GM19455 (cell line): ENCODE measurements around the gene VCL.
"Not testable (repeated sequence)": the region's sequence is repeated elsewhere in the genome, so short reads cannot be mapped to it uniquely, and the experiment has no call there.

Source experiments
- ATAC-seq: cut with Tn5 transposase; IDR thresholded peaks from one replicate; pipeline ENCODE4 v1.9.1; 2021; ENCODE audit not compliant: unreplicated experiment

The VCL gene

DNA sequence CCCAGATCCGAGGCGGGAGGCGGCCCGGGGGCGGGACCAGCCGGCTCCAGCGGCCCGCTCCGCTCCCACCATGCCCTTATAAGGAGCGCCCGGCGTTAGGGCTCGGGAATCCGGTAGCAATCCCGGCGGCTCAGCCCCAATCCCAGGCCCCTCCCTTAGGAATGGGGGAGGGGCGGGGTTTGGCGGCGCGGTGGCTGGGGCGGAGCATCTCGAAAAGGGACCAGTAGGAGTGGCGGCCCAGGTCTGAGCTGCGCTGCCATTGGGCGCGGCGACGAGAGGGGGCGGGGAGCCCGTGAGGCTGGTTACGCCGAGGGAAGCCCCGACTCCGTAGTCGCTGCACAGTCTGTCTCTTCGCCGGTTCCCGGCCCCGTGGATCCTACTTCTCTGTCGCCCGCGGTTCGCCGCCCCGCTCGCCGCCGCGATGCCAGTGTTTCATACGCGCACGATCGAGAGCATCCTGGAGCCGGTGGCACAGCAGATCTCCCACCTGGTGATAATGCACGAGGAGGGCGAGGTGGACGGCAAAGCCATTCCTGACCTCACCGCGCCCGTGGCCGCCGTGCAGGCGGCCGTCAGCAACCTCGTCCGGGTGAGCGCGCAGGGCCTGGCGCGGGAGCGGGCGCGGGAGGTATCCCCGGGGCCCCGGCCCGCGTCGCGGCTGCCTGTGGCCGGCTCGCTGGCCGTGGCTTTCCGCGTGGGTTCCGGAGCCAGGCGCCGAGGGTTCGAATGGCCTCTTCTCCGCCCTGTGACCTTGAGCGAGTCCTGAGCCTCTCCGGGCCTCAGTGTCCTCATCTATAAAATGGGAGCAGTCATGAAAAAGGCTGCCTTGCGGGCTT is at the start of gene VCL:
Gene VCL, plus strand, starts transcription at position 330 of the 836 bp plus-strand sequence. Its CDS starts 92 bp downstream, at position 422.
- ATAC-seq, result peak; percentile 97

DNA sequence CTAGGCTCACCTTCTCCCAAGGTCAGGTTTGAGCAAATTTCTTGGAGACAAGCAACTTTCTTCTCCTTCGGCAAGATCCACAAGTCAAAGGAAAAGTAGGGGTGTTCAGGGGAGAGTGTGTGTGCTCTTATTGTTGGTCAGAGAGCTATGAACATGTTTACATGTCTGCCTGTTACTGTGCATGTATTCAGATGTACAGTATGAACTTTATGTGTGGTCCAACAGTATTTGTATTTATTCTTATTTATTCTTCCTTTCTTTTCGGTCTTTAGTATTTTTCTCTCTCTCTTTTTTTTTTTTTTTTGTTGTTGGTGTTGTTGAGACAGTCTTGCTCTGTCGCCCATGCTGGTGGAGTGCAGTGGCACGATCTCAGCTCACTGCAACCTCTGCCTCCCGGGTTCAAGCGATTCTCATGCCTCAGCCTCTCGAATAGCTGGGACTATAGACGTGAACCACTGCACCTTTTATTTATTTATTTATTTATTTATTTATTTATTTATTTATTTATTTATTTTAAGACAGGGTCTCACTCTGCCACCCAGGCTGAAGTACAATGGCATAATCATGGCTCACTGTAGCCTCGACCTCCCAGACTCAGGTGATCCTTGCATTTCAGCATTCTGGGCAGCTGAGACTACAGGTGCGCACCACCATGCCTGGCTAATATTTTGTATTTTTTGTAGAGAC is 48.8 kb upstream of the VCL start:
- ATAC-seq, result no peak

DNA sequence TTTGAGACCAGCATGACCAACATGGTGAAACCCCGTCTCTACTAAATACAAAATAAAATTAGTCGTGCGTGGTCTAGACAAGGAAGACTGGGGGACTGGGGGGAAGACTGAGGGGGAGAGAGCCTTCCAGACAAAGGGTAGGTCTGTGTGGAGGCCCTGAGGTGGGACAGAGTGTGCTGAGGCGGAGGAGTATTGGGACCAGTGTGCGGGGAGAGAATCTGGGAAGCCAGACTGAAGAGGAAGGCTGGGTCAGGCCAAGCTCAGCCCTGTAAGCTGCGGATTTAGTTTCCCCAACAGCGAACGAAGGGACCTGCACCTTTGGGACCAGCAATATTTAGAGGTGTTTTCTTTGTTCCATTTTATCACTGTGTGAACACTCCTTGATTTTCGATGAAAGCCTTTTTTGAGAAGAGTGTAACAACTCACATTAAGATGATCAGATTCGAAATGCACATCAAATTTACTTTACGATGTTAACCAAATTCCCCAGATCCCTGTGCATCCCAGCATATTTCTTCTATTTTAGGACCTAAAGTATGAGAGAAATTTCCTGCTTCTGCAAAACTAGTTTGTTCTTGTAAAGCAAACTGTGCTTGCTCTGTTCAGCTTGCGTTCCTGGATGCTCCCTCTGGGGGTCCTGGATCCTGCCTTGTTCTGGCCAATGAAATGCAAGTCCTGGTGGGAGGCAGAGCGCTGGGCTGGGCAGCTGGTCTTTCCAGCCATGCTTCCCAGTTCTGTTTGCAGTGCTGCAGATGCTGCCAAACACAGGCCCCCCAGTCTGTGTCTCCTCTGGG is 47.6 kb upstream of the VCL start:
- no peak for ATAC-seq

DNA sequence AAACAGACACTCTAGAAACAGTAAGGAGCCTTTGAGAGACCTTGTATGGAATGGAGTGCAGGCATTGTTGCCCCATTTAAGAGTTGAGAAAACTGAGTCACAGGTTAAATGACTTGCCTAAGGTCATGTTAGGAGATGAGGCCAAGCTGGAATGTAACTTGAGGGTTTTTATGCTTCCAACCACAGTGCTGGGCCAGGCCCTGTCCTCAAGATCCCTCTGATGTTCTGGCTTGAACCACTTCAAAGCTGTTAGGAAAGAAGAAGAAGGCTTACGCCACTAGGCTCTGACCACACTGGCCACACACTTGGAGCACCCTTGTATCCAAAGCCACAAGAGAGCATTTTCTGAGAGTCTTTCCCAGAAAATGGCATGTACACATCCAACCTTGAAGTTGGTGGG is 44.3 kb upstream of the VCL start:
- no peak for ATAC-seq

DNA sequence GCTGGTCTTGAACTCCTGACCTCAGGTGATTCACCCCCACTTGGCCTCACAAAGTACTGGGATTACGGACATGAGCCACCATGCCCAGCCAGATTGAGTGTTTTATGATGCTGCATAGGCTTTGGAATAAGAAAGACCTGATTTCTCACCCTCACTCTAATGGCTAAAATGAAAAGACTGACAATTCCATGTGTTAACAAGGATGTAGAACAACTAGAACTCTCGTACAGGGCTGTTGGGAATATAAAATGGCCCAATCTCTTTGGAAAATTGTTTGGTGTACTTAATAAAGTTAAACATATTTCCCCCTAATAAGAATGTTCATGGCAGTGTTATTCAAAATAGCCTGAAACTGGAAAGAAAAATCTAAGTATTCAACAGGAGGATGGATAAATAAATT is 43.2 kb upstream of the VCL start:
- ATAC-seq, result no peak

DNA sequence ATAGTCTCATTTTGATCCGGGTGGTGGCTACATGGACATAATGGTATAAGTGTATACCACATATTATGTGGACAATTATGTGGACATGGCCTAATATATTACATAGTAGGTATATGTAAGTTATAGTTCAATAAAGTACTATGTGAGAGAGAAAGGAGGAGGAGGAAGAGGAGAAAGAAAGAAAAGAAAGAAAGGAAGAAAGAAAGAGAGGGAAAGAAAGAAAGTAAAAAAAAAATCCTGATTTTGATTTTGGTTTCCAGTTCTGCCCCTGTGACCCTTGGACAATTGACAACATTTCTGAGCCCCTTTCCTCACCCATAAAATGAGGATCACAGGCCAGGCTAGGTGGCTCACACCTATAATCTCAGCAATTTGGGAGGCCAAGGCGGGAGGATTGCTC is 42.2 kb upstream of the VCL start:
- ATAC-seq, result no peak

DNA sequence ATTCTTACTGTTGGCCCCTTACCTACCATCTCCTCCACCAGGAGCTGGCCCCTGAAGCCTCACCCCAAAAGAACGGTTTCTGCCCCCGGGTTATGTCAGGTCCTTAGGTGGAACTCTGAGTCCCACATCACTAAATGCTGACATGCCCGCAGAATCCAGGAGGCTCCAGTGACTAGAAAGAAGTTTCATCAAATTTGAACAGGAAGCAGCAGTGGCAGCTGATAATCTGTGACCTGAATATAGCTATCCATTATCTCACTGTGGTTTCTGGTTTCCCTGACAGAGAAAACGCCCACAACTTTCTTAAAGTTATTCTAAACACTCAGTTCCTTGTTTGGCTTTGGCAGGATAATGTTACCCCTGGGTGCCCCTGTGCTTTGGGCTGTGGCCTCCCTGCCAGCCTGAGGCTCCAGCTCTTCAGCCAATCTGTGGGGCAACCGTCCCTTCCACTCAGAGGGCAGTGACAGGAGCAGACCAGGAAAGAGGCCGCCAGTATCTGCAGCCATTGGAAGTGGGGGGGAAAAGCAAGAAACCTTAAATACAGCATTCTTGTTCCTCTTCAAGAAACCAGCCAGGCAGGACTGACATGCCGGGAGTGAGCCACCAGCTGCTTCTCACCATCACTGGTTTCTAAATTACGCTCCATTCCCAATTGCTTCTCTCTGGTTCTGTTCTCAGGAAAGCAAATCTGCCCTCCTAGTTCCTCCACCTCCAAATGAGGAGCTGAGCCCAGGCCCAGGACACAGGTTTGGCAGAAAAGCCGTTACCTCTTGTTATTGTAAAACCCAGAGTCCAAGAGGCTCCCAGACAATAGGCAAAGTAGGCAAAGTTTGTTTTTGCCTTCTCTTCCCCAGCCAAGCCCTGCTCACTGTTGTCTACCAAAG is 41.2 kb upstream of the VCL start:
- ATAC-seq, result no peak

DNA sequence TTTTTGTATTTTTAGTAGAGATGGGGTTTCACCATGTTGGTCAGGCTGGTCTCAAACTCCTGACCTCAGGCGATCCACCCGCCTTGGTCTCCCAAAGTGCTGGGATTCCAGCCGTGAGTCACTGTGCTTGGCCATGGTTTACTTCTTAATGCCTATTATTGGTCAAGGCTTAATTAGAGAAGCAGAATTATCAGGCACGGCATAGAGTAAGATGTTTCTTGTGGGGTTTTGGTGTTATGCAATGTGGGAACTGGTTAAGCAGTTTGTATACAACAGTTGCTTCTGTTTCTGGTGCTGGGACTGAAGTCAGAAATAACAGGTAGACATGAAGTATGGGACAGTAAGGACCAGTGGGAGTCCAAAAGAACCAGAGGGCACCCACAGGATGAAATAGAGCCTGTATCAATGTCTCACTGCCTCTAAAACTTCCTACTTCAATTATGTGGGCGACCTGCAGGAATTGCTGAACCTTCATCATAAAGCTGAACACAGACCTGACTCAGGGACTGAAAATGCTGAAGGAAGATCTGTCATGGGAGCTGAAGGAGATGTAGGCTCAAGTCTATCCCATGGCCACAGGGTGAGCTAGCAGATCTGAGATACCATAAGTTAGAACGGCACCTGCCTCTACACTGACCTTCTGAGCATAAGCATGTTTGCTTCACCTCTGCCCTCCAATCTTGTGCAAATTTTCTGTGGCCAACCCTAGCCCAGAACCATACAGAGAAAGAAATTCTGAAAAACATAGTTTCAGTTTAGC is 38.3 kb upstream of the VCL start:
- ATAC-seq, result peak; percentile 46

DNA sequence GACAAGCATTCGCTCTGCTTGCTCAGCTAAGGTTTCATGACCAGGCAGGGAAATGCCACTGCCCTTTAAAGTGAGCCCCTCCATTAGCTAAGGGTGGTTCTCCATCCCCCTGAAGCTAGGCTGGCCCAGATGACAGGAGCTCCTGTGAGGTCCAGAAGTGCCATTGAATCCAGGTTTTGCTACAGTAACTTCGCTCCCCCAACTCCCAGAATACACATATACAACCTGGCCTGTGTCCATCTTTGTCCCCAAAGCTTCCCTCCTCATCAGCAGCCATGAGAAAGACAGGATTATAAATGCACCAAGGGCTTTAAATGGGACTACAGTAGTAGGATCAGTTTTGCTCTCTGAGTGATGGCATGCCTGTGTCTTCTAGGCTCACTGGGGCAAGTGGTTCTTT is 35.5 kb upstream of the VCL start:
- no peak for ATAC-seq

DNA sequence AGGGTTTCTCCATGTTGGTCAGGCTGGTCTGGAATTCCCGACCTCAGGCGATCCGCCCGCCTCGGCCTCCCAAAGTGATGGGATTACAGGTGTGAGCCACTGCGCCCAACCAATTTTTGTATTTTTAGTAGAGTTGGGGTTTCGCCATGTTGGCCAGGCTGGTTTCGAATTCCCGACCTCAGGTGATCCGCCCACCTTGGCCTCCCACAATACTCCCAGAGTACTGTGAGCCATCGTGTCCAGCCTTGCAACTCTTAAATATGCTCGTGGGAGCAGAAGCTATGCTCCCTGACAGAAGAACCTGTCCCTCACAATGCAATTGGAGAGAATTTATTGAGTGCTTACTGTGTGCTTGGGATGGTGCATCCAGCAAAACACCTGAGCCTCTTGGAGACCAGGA is 34.4 kb upstream of the VCL start:
- not testable (repeated sequence) for ATAC-seq

DNA sequence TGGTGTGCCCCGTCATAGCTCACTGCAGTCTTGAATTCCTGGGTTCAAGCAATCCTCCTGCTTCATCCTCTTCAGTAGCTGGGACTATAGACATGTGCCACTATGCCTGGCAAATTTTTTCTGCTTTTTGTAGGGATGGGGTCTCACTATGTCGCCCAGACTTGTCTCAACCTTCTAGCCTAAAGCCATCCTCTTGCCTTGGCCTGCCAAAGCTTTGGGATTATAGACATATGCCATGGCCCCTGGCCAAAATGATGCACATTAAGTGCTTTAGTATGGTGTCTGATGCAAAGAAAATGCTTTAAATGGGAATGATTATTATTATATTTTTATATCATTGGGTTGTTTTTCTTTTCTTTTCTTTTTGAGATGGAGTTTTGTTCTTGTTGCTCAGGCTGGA is 33.2 kb upstream of the VCL start:
- no peak for ATAC-seq

DNA sequence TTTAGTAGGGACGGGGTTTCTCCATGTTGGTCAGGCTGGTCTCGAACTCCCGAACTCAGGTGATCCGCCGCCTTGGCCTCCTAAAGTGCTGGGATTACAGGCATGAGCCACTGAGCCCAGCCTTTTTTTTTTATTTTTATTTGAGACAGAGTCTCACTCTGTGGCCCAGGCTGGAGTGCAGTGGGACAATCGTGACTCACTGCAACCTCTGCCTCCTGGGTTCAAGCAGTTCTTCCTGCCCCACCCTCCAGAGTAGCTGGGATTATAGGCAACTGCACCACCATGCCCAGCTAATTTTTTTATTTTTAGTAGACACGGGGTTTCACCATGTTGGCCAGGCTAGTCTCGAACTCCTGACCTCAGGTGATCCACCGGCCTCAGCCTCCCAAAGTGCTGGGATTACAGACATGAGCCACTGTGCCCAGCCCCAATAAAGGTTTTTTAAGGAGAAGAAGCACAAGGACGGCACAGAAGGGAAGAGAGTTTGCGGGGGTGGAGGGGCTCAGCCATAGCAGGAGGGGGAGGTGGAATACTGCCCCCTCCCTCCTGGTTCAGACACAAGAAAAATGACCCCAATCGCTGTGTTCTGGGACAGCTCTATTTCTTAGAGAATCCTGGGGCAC is 32.5 kb upstream of the VCL start:
- not testable (repeated sequence) for ATAC-seq

DNA sequence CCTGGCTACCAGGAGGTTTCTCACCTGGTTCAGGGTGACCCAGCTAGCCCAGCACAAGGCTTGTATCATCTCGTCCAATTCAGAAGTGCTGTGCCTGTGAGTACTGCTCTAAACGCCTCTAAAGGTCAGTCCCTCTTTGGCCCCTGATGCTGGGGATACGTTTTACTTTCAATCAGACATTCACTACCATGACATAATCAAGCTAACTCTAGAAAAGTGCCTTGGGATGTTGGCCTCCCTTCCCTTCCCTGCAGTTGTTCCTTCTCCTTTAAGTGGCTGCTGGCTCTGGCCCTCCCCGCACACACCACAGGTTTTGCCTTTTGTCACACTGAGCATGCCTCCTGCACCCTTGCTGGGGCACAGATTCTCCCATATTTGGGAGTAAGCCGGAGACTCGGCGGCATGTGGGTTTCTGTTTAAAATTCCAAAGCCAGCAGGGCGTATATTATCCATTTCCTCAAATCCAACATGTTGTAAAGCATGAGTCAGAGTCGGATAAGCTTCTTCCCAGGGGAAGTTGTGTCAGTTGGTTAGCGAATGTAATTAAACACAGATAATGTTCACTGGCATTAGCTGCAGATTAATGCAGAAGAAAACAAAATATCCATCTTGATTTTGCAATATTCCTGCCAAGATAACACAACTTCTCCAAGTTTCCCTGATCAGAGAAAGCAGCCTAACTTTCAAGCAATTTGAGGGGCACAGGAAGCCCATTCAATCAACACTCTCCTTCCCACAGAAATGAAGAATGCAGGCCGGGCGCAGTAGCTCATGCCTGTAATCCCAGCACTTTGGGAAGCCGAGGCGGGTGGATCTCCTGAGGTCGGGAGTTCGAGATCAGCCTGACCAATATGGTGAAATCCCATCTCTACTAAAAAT is 31.8 kb upstream of the VCL start:
- ATAC-seq, result no peak

DNA sequence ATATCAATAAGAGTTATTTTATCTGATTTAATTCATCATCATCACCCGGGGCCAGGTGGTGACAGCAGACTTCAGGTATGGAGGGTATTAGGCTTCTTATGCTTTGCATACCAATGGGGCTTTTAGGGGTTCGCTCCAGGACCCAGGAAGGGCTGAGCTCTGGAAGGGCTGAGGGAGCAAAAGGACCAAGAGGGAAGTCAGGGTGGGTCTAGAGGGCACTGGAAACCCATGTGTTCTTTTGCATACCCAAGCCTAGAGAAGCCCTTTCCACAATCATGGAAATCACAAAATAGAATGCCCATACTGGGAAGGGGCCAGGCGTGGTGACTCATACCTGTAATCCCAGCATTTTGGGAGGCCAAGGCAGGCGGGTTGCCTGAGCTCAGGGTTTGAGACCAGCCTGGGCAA is 30.9 kb upstream of the VCL start:
- ATAC-seq, result no peak

DNA sequence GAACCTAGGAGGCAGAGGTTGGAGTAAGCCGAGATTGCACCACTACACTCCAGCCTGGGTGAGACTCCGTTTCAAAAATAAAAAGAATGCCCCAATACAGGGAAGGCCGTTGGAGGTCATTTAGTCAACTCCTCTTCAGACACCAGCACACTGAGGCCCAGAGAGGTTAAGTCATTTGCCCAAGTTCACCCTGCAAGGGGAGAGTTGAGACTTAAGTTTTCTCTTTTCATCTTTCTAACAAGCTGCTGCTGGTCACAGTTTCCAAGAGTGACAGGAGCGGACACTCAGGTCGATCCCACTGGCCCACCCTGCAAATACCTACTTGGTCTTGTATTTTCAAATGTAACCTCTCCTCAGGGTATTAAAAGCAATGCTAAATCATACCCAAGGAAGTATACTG is 30.4 kb upstream of the VCL start:
- no peak for ATAC-seq

DNA sequence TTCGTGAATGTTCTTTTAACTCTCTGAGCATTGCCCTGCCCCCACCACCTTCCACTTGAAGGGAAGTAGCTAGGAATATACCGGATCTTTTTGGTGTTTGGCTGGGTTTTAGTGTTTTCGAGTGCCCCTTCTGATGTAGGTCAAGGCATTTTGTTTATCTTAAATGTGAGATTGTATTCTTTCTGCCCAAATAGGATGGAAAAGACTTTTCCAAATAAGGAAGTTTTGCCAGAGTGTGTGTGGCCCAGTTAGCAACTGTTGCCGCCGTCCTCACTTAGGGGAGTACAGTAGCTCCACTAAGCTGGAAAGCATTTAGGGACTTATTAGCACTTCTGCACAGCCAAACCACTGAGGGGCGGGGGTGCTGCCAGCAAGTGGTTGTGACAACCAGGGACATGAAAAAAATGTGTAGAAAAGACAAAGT is 29.8 kb upstream of the VCL start:
- no peak for ATAC-seq

DNA sequence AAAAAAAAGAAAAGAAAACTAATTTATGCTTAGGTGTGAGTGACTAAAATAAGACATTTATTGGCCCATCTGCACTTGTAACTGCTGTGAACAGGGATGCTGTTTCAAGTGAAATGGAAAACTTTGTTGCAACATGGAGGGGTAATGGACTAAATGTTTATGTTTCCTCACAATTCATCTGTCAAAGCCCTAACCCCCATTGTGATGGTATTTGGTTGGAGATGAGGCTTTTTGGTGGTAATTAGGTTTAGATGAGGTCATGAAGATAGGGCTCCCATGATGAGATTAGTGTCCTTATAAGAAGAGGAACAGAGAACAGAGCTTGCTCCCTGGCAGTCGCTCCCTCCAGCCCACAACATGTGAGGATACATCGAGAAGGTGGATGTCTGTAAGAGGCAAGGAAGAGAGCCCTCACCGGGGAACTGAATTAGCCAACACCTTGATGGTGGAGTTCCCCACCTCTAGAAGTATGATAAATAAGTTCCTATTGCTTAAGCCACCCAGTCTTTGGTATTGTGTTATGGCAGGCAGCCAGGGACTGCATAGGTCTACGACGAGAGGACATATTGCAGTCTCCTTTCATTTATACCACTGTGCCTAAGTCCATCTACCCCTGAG is 28.6 kb upstream of the VCL start:
- no peak for ATAC-seq

DNA sequence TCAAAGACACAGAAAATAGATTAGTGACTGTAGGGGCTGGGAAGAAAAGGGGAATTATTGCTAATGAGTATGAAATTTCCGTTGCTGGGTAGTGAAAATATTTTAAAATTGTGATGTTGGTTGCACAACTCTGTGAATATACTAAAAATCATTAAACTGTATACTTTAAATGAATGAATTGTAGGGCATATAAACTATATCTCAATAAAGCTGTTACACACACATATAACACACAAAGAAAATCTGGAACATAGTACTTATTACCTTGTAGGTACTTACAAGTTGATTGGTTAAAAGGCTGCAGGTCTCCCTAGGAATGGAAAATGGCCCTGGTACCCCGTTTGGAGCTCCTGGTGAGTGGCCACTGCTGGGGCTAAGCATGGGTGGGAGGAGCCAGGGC is 27.1 kb upstream of the VCL start:
- ATAC-seq, result no peak
